Measurements from ENCODE around the gene MRFAP1. TPM values are rescaled to one million over a fixed set of nuclear protein-coding genes. Genes with fewer than 3 reads are reported as not detected.

Gene MRFAP1
- total and polyA plus RNA-seq, 2 of the 4 experiments (the other 2 are of a cell fraction): 65.4 to 268 TPM

- dilution Hi-C loops (cut with HindIII; ENCODE audit: low sequenced_read_pairs, unreplicated experiment): no loop called here
- H3K4me1 ChIP-seq (ENCODE audit: control insufficient read depth, insufficient read depth, low read length): no peaks in the 10 kb centered on the region
Observed at GRCh38 chr4:6614701-6615230, 25.7 kb upstream of the MRFAP1 start.

More at GRCh38 chr4:6614701-6615230, 25.7 kb upstream of the MRFAP1 start:
- no peak overlapping the region for H3K9ac ChIP-seq (ENCODE audit: low read depth, low read length)
- no peaks in the 10 kb centered on the region for H3K9me3 ChIP-seq (ENCODE audit: control insufficient read depth, insufficient read depth, low read length)
- H3K56ac ChIP-seq (ENCODE audit: extremely low read depth, insufficient read depth, low read length): no peak overlapping the region
- H3K4me3 ChIP-seq (ENCODE audit: insufficient read depth, low read depth, low read length): no peak overlapping the region
- H4K20me1 ChIP-seq (ENCODE audit: insufficient read depth, low read length): no peaks in the 10 kb centered on the region
- no CpG with 5 or more reads among the region's 11 CpGs for WGBS, 2 experiments (ENCODE audit: extremely low coverage in 2 of 2, insufficient read length in 1 of 2)
- peak overlapping the region; percentile 42 for H2AK9ac ChIP-seq (replicated peaks; ENCODE audit: low read depth, low read length, poor library complexity)
- H3K27ac ChIP-seq (ENCODE audit: insufficient read depth, low read length): no peak overlapping the region
- ChIA-PET POLR2A (ENCODE audit: unreplicated experiment) (no interaction called here), CTCF (no interaction called here)
- DNase-seq (no peak), ATAC-seq (ENCODE audit: low read depth) (no peak)
- no peak overlapping the region for H3K4ac ChIP-seq (ENCODE audit: low read depth, low read length)
- BruUV-seq (replicated peaks): no TSS peak
- peaks cover 58% of the 10 kb centered on the region for H3K36me3 ChIP-seq (ENCODE audit: control insufficient read depth, insufficient read depth, low read length)
- intact Hi-C loops (cut with micrococcal nuclease) (no loop called here), in situ Hi-C loops (cut with MboI; ENCODE audit: low sequenced_read_pairs) (no loop called here)
- no peak overlapping the region for H4K8ac ChIP-seq (ENCODE audit: low read depth in 2 of 2, low read length in 2 of 2)
- no peak overlapping the region for H2BK15ac ChIP-seq (ENCODE audit: low read depth, low read length)
- no peak overlapping the region for H2BK120ac ChIP-seq (ENCODE audit: low read depth, low read length)
- H3K9me1 ChIP-seq (ENCODE audit: insufficient read depth, low read length): no peaks in the 10 kb centered on the region; the same call in 1 of the 2 replicates
- no peak overlapping the region for H4K5ac ChIP-seq (ENCODE audit: low read depth, low read length)
- no peak overlapping the region for H3K14ac ChIP-seq (replicated peaks; ENCODE audit: low read depth, low read length)
- no peaks in the 10 kb centered on the region for H3K27me3 ChIP-seq (ENCODE audit: control insufficient read depth, insufficient read depth, low read length)
- H2AFZ ChIP-seq (replicated peaks; ENCODE audit: low read length, poor library complexity): no peak overlapping the region
- TF ChIP-seq POLR2A (IDR thresholded peaks at IDR 0.05; ENCODE audit: low read depth, low read length) (no peak), FOS (IDR thresholded peaks at IDR 0.05; ENCODE audit: low read depth, low read length) (no peak), RCOR1 (IDR thresholded peaks at IDR 0.05; ENCODE audit: insufficient replicate concordance, low read length) (no peak), MAZ (IDR thresholded peaks at IDR 0.05; ENCODE audit: borderline replicate concordance, low read depth, low read length) (no peak), SMC3 (IDR thresholded peaks at IDR 0.05; ENCODE audit: low read depth, low read length) (no peak), CHD1 (IDR thresholded peaks at IDR 0.05; ENCODE audit: low read depth, low read length) (no peak), CEBPB (IDR thresholded peaks at IDR 0.05; ENCODE audit: low read depth, low read length) (no peak), NFE2L2 (IDR thresholded peaks at IDR 0.05; ENCODE audit: low read depth, low read length) (no peak), BHLHE40 (IDR thresholded peaks at IDR 0.05; ENCODE audit: low read depth, low read length) (no peak), MAFK (IDR thresholded peaks at IDR 0.05; ENCODE audit: low read depth, low read length) (no peak), USF2 (IDR thresholded peaks at IDR 0.05; ENCODE audit: low read depth, low read length) (no peak), RFX5 (IDR thresholded peaks at IDR 0.05; ENCODE audit: low read depth, low read length) (no peak), CTCF (conservative IDR thresholded peaks at IDR 0.05; ENCODE audit: low read depth, low read length) (no peak)
- no peak overlapping the region for H2BK20ac ChIP-seq (ENCODE audit: low read depth, low read length)
- H4K91ac ChIP-seq (ENCODE audit: insufficient read depth, low read depth, low read length): no peak overlapping the region
- H2BK5ac ChIP-seq (ENCODE audit: low read depth, low read length, poor library complexity, severe bottlenecking): no peak overlapping the region
- H3K23ac ChIP-seq (ENCODE audit: low read depth, low read length): no peak overlapping the region
- H2AK5ac ChIP-seq (ENCODE audit: low read depth, low read length): no peak overlapping the region
- H3K79me1 ChIP-seq (ENCODE audit: low read depth in 1 of 2, low read length in 2 of 2): no peaks in the 10 kb centered on the region
- H3K18ac ChIP-seq (ENCODE audit: low read depth, low read length): no peak overlapping the region
- no peak overlapping the region for H3K4me2 ChIP-seq (ENCODE audit: low read depth, low read length)
